Stimulated activated CD4-positive, alpha-beta T cell treated with anti-CD3 and anti-CD28 coated beads, Interleukin-4, amount 100 ng/mL, for 24 hours (primary cell): ENCODE data around the gene LRRFIP1.
"Not testable (repeated sequence)": the region's sequence is repeated elsewhere in the genome, so short reads cannot be mapped to it uniquely, and the experiment has no call there.

Experiments used
- DNase-seq: peaks from one replicate; pipeline ENCODE4 v3.0.0-alpha.2; 2020

Gene LRRFIP1

DNA sequence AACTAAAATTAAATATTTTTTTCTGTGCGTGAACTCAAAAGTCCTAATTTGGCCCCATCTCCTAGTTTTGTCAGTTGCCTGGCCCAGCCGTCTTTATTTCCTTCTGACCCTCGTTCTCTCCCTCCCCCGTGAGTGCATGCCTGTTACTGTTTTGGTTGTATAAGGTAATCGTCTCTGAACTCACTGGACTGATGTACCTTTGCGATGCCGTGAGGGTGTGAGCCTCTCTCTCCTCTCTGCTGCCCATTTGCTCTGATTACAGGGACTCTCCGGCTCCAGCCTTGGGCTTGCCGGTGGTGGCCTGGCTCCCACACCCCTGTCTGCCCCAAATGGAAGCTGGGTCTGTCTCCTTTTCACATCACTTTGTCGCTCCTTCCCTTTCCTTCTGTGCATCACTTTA, 104.7 kb downstream of the LRRFIP1 start:
- DNase-seq = no peak

- DNase-seq = no peak
These were observed 105.5 kb downstream of the LRRFIP1 start for GRCh38 chr2:237732790-237733381.

- no peak for DNase-seq
These were observed 106.4 kb downstream of the LRRFIP1 start for GRCh38 chr2:237733677-237734300.

DNA sequence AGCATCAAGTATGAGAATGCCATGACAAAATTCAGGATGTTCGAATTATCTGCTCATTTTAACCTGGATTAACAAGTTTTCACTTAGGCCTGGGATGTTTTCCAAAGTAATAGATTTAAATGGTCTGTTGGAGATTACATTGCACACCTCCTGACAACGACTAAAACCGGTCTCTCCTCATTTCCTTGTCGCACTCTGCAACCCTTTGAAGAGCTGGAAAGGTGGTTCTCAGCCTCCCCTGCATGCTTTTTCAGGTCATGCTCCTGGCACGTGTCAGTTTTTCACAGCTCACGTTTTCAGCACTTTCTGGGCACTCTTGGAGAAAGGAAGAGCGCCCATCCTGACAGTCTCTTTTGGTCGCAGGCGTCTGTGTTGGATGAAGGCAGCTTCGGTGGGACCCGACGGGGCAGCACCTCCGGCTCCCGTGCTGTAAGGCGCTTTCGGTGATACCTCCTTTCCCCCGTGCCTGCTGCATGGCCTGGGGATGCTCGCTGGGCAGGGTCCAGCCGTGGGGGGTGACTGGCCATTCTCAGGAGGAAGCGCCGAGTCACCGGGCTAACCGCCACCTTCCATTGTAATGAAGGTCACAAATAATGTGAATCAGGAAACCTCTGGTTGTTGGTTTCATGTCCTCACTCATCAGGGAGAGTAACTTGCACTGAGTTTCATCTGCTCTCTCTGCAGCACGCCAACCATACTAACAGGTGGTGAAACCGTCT, 107.7 kb downstream of the LRRFIP1 start:
- DNase-seq = no peak

GRCh38 chr2:237735798-237736197, 108.4 kb downstream of the LRRFIP1 start:
- no peak for DNase-seq

- no peak for DNase-seq
These were observed 109.4 kb downstream of the LRRFIP1 start for GRCh38 chr2:237736783-237737182.

GRCh38 chr2:237737196-237737865, 109.9 kb downstream of the LRRFIP1 start:
- DNase-seq = no peak

DNA sequence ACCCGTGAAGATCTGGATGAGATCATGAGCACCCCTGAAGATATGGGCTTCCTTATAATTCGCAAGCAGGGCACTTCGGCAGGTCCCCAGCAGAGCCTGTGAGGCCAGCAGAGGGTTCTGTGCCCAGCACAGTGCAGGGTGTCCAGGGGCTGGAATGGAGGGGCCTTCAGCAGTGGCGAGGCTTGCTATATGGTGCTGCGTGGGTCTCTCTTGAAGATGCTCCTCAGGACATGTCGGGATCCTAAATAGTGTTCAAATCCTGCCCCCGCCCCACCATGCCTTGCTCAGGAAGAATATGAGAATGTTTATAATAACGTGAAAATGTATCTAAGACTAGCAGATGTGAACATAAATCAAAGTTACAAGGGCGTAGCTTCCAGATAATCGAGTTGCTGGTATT, 110.9 kb downstream of the LRRFIP1 start:
- DNase-seq = no peak

GRCh38 chr2:237739101-237739500, 111.7 kb downstream of the LRRFIP1 start:
- DNase-seq = no peak

DNA sequence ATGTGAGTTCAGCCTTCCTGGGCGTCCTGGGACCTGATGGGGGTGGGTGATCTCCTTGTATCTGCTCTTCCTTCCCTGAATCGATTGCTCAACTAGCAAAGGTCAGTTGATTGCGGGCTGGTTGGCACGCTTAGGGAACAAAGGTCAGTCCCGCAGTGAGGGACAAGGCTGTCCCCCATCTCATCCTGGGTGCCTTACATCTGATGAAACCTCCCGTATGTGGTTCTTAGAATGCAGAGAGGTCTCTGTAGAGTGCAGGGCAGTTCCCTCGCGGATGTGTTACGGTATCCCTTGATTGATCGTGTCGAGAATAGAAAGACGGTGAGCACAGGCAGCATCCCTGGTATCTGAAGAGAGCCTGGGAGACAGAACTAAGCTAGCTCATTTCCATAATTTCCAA, 114.8 kb downstream of the LRRFIP1 start:
- DNase-seq = no peak

DNA sequence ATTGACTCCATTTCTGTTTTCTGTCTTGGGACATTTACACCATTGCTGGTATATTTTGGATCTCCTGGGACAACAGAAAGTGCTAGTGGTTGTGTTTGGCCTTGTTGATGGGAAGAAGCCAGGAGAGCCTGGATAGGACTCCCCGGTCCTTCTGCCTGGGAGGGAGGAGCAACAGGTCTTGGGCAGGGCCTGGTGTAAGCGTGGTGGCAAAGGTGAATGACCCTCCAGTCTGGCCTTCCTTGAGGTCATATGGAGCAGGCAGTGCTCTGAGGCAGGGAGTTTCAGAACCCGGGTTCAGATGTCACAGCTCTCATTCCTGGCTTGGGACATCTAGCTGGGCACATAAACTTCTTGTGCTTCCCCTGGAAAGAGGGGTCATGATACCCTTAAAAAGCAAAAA, 115.2 kb downstream of the LRRFIP1 start:
- DNase-seq = no peak

DNA sequence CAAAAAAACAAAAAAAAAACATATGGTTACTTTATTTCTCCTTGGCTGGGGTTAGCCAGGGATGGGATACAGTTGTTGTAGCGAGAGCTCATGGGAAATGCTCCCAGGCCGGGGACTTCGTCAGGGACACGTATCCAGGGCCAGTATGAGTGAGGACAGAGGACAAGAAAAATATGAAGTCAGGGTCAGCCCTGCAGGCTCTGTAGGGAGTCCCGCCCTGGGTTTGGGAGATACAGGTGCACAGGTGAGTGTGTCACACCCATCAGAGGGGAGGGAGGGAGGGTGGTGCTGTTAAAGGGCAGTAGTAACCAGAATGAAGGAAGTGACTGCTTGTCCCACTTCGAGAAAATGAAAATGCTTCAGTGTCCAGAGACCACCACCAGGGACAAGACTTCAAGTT, 115.6 kb downstream of the LRRFIP1 start:
- DNase-seq = no peak

DNA sequence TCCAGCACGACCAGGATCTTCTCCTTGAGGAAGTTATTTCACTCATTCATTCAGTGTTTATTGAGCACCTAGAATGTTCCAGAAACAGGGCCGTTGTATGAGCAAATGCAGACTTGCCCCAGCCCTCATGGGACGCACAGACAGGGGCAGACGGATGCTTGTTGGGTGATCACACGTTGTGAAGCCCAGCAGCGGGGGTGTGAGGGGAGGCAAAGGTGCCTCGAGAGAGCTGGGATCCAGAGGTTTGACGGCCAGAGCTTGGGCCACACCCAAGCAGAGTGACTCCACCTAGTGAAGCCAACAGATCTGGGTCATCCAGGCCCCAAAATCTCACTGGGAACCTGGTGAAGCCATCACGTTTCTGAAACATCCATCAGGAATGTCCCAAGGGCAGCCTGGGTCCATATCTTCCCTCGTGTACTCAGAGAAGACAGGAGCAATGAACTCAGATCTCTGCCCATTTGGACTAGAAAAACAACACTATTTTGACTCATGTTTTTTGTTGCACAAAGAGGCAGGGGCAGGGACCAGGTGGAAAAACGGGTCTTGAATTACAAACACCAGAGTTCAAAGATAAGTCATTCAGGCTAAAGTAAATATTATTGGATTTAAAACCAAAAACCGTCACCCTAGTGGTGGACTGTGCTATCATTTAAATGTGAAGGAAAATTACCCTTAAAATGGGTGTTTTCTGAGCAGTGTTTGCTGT, 116.3 kb downstream of the LRRFIP1 start:
- no peak for DNase-seq

- DNase-seq = no peak
These were observed 116.9 kb downstream of the LRRFIP1 start for GRCh38 chr2:237744270-237744612.

GRCh38 chr2:237744613-237745249, 117.3 kb downstream of the LRRFIP1 start:
- DNase-seq = peak; percentile 81

GRCh38 chr2:237745250-237745613, 117.8 kb downstream of the LRRFIP1 start:
- no peak for DNase-seq

- no peak for DNase-seq
These were observed 119.1 kb downstream of the LRRFIP1 start for GRCh38 chr2:237746302-237747080.

GRCh38 chr2:237747189-237747588, 119.8 kb downstream of the LRRFIP1 start:
- no peak for DNase-seq

- DNase-seq = no peak
These were observed 121.6 kb downstream of the LRRFIP1 start for GRCh38 chr2:237749002-237749401.

DNA sequence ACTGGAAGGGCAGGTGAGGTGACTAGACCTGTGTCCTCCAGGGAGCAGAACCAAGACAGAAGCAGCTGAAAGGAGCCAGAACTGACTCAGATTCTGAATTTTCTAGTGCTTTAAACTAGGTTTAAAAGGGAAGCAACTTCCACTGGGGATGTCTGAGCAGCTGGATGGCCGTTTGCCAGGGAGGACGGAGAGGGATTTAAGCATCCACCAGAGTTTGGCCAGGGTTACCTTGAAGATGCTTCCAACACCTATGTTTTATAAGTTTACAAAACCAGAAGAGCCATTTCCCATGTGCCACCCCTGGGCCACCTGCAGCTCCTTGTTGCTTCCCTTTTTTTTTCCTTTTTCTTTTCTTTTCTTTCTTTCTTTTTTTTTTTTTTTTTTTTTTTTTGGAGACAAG, 122.6 kb downstream of the LRRFIP1 start:
- DNase-seq = no peak

- not testable (repeated sequence) for DNase-seq
These were observed 123.1 kb downstream of the LRRFIP1 start for GRCh38 chr2:237750441-237750840.

- peak; percentile 24 for DNase-seq
These were observed 125.4 kb downstream of the LRRFIP1 start for GRCh38 chr2:237752761-237753165.
